ENCODE measurements around the gene TGFB1I1. TPM values are rescaled to one million over a fixed set of nuclear protein-coding genes. Genes with fewer than 3 reads are reported as not detected.

Gene TGFB1I1
- total RNA-seq, 1 experiment from 2014 or later, result 9.3 TPM

DNA sequence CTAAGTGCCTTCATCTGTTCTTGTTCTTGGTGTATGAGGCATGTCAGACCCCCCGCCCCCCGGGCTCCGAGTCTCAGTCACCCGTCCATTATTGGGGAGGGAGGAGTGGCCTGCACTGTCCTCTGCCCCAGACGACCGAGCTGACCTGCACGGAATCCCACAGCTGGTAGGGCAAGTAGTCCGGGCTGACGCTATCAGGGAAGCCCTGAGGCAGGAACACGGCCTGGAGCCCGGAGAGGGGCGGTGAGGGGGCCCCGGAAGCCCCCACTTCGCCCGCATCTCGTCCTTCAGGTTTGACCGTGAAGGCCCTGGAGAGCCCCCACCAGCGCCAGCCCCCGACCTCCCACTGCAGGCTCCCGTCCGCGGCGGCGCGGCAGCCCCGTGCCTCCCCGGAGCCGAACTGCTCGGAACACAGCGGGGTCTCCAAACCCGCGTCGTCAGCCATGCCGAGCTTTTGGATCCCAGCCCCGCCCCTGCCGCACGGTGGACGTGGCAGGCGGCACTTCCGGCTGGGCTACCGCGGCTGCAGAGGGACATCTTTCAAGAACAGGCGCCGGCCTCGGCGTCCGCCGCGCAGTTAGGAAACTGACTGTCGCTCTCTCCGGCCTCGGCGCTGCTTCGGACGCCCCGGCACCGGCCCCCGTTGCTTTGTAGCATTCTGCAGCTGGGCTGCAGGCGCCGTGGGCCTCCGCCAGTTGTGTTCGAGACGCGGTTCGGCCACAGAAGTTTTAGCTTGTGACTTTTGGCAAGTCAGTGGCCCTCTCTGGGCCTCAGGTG is 36.2 kb downstream of the TGFB1I1 start, which contains the start of gene RUSF1:
Gene RUSF1, minus strand, starts transcription at position 463 of the 777 bp plus-strand sequence. Its CDS starts 18 bp downstream, at position 445.
- Mint-ChIP-seq H3K27me3 (ENCODE audit: insufficient read depth, unreplicated experiment) (no peaks in the 10 kb centered on the region), H3K4me1 (ENCODE audit: low read depth, unreplicated experiment) (peaks cover 15% of the 10 kb centered on the region), H3K9me3 (ENCODE audit: unreplicated experiment) (no peaks in the 10 kb centered on the region), H3K27ac (ENCODE audit: unreplicated experiment) (peak within 1 kb of the TSS; percentile 95), H3K4me3 (ENCODE audit: unreplicated experiment) (peak within 1 kb of the TSS; percentile 92), H3K36me3 (ENCODE audit: insufficient read depth, unreplicated experiment) (peaks cover 11% of the 10 kb centered on the region)
- CTCF ChIA-PET, result interaction anchor here (1.7 kb wide), 1 partner anchor 31 kb away, joined by 5 read pairs; no protein-coding TSS in a partner anchor
- H3K4me3 ChIP-seq (ENCODE audit: low read depth, low read length), result peak within 1 kb of the TSS; percentile 90
- peak; percentile 87 to 88 for DNase-seq
- intact Hi-C loops (cut with micrococcal nuclease; ENCODE audit: unreplicated experiment), result loop anchor here (2.0 to 5.0 kb wide), 2 partner anchors 31 to 194 kb away; no protein-coding TSS in a partner anchor
- no peaks in the 10 kb centered on the region for H3K27me3 ChIP-seq (replicated peaks; ENCODE audit: control insufficient read depth, insufficient read depth, low read length)
- no peaks in the 10 kb centered on the region for H3K36me3 ChIP-seq (ENCODE audit: control insufficient read depth, insufficient read depth, low read length)
- no peaks in the 10 kb centered on the region for H3K9me3 ChIP-seq
- H3K4me1 ChIP-seq, result no peaks in the 10 kb centered on the region
- BruUV-seq (replicated peaks), result TSS peak; percentile 54
- POLR2A ChIA-PET, result interaction anchor here (0.6 to 1.3 kb wide), 5 partner anchors 15 to 366 kb away, joined by 3 to 8 read pairs (median 3); partner anchors contain the start of genes ARMC5 and ZNF267
- TF ChIP-seq, protein P1, sequence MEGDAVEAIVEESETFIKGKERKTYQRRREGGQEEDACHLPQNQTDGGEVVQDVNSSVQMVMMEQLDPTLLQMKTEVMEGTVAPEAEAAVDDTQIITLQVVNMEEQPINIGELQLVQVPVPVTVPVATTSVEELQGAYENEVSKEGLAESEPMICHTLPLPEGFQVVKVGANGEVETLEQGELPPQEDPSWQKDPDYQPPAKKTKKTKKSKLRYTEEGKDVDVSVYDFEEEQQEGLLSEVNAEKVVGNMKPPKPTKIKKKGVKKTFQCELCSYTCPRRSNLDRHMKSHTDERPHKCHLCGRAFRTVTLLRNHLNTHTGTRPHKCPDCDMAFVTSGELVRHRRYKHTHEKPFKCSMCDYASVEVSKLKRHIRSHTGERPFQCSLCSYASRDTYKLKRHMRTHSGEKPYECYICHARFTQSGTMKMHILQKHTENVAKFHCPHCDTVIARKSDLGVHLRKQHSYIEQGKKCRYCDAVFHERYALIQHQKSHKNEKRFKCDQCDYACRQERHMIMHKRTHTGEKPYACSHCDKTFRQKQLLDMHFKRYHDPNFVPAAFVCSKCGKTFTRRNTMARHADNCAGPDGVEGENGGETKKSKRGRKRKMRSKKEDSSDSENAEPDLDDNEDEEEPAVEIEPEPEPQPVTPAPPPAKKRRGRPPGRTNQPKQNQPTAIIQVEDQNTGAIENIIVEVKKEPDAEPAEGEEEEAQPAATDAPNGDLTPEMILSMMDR (IDR thresholded peaks at IDR 0.05; ENCODE audit: insufficient read depth in 1 of 2, low read depth in 1 of 2, low read length in 1 of 2, severe bottlenecking in 1 of 2, unreplicated experiment in 1 of 2), result no peak

- intact Hi-C loops (cut with micrococcal nuclease; ENCODE audit: unreplicated experiment), result loop anchor here (2.0 to 5.0 kb wide), 2 partner anchors 32 to 194 kb away; no protein-coding TSS in a partner anchor
- peak overlapping the region; percentile 92 for H3K4me3 Mint-ChIP-seq (ENCODE audit: unreplicated experiment)
- BruUV-seq (replicated peaks), result TSS peak; percentile 72
- H3K36me3 Mint-ChIP-seq (ENCODE audit: insufficient read depth, unreplicated experiment), result peaks cover 11% of the 10 kb centered on the region
- no peaks in the 10 kb centered on the region for H3K9me3 Mint-ChIP-seq (ENCODE audit: unreplicated experiment)
- Histone ChIP-seq H3K4me1 (no peaks in the 10 kb centered on the region), H3K36me3 (ENCODE audit: control insufficient read depth, insufficient read depth, low read length) (no peaks in the 10 kb centered on the region), H3K27me3 (replicated peaks; ENCODE audit: control insufficient read depth, insufficient read depth, low read length) (no peaks in the 10 kb centered on the region), H3K9me3 (no peaks in the 10 kb centered on the region), H3K4me3 (ENCODE audit: low read depth, low read length) (peak overlapping the region; percentile 90)
- ChIA-PET CTCF (interaction anchor here (1.7 kb wide), 1 partner anchor 31 kb away, joined by 5 read pairs; no protein-coding TSS in a partner anchor), POLR2A (interaction anchor here (0.6 to 1.3 kb wide), 3 partner anchors 25 to 365 kb away, joined by 3 to 8 read pairs (median 3); partner anchors contain the start of genes ARMC5 and ZNF267)
- H3K4me1 Mint-ChIP-seq (ENCODE audit: low read depth, unreplicated experiment), result peaks cover 15% of the 10 kb centered on the region
- no peak for DNase-seq
- H3K27me3 Mint-ChIP-seq (ENCODE audit: insufficient read depth, unreplicated experiment), result no peaks in the 10 kb centered on the region
- TF ChIP-seq, protein P1 (IDR thresholded peaks at IDR 0.05; ENCODE audit: insufficient read depth in 1 of 2, low read depth in 1 of 2, low read length in 1 of 2, severe bottlenecking in 1 of 2, unreplicated experiment in 1 of 2), result no peak
- peak overlapping the region; percentile 95 for H3K27ac Mint-ChIP-seq (ENCODE audit: unreplicated experiment)
Observed at GRCh38 chr16:31508706-31509195, 36.8 kb downstream of the TGFB1I1 start.

DNA sequence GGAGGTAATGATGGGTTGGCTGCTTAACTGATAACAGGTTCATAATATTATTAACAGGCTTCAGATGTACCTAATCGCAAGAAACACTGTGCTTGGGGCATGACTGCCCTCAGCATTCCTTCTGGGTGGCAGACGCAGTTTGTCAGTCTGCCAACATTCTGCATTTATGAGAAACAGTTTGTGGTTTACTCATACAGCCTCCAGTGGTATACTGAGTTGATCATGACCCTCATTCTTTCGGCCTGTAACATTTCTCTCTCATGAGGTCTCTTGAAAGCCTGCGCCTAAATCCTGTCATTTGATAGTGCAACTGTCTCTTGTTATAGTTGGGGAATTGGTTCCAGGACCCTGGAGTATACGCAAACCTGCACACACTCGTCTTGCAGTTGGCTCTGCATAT is 41.2 kb downstream of the TGFB1I1 start:
- Histone ChIP-seq H3K27me3 (replicated peaks; ENCODE audit: control insufficient read depth, insufficient read depth, low read length) (no peaks in the 10 kb centered on the region), H3K9me3 (no peaks in the 10 kb centered on the region), H3K4me1 (no peaks in the 10 kb centered on the region), H3K4me3 (ENCODE audit: low read depth, low read length) (no peak overlapping the region), H3K36me3 (ENCODE audit: control insufficient read depth, insufficient read depth, low read length) (no peaks in the 10 kb centered on the region)
- Mint-ChIP-seq H3K4me3 (ENCODE audit: unreplicated experiment) (no peak overlapping the region), H3K9me3 (ENCODE audit: unreplicated experiment) (no peaks in the 10 kb centered on the region), H3K27ac (ENCODE audit: unreplicated experiment) (no peak overlapping the region), H3K27me3 (ENCODE audit: insufficient read depth, unreplicated experiment) (no peaks in the 10 kb centered on the region), H3K36me3 (ENCODE audit: insufficient read depth, unreplicated experiment) (peaks cover 6% of the 10 kb centered on the region), H3K4me1 (ENCODE audit: low read depth, unreplicated experiment) (peaks cover 8% of the 10 kb centered on the region)
- CTCF ChIA-PET, result no interaction called here
- POLR2A ChIA-PET, result no interaction called here
- DNase-seq, result no peak
- intact Hi-C loops (cut with micrococcal nuclease; ENCODE audit: unreplicated experiment), result no loop called here
- BruUV-seq (replicated peaks), result no TSS peak
- TF ChIP-seq, protein P1 (IDR thresholded peaks at IDR 0.05; ENCODE audit: insufficient read depth in 1 of 2, low read depth in 1 of 2, low read length in 1 of 2, severe bottlenecking in 1 of 2, unreplicated experiment in 1 of 2), result no peak

Measured in Caco-2 (cell line).